Suprapubic skin (tissue), 4 donors: ENCODE results near the gene TYMS.

ENCODE experiments used
- CTCF ChIP-seq, 2 donors: fragments of 200-600 bp in 1 of 2; fragments of 450-650 bp in 1 of 2; sonication (generic) in 1 of 2; IDR thresholded peaks; one replicate each; pipeline ENCODE4 v1.5.1; 2016 to 2019; ENCODE audit warnings: antibody characterized with exemption in 2 of 2, mild to moderate bottlenecking in 1 of 2, moderate library complexity in 1 of 2
- EP300 ChIP-seq: sonication (generic); formaldehyde crosslinking; IDR thresholded peaks from one replicate; pipeline ENCODE4 v1.6.1; 2017; ENCODE audit warnings: antibody characterized with exemption
- POLR2A ChIP-seq, 2 donors: fragments of 450-650 bp; IDR thresholded peaks; one replicate each; pipeline ENCODE4 v1.6.1; 2017; ENCODE audit warnings: antibody characterized with exemption in 2 of 2, mild to moderate bottlenecking in 2 of 2, moderate library complexity in 2 of 2
- POLR2AphosphoS5 ChIP-seq, 3 donors: sonication (generic); formaldehyde crosslinking; IDR thresholded peaks; one replicate each; pipeline ENCODE4 v1.6.1; 2017; ENCODE audit warnings: antibody characterized with exemption in 3 of 3

- TF ChIP-seq POLR2A (IDR thresholded peaks at IDR 0.05) (no peak), CTCF (IDR thresholded peaks at IDR 0.05) (no peak), POLR2AphosphoS5 (IDR thresholded peaks at IDR 0.05) (no peak), EP300 (no peak)
Measured at GRCh38 chr18:682833-683232, 25.4 kb downstream of the TYMS start.
